OCI-LY7 (cell line): Measurements from ENCODE around the gene CGAS. TPM values are rescaled to one million over a fixed set of nuclear protein-coding genes. Genes with fewer than 3 reads are reported as not detected.

Source experiments
- BruUV-seq: library from RNA; stranded (reverse); fragments of 400-500 nt; replicated peaks from 2 replicates; lab custom pipeline; 2021; lab: Mats Ljungman, UMichigan
- CTCF ChIA-PET: fragments of 300-600 bp; sonication (Branson Sonifier 250); formaldehyde crosslinking; loops from one replicate; lab custom pipeline; 2022; ENCODE audit warnings: antibody characterized with exemption; ENCODE audit not compliant: unreplicated experiment; lab: Charles Lee
- POLR2A ChIA-PET: fragments of 300-600 bp; sonication (Branson Sonifier 250); formaldehyde crosslinking; loops from one replicate; lab custom pipeline; 2022; ENCODE audit warnings: antibody characterized with exemption; lab: Charles Lee
- DNase-seq: peaks from one replicate; pipeline ENCODE4 v3.0.0-alpha.2; 2015; ENCODE audit warnings: low spot score
- H2AFZ ChIP-seq: fragments of 200-600 bp; sonication (generic), shearing (Covaris generic); 2 replicates; pipeline ENCODE4 v1.6.1; 2014; ENCODE audit warnings: mild to moderate bottlenecking, antibody characterized with exemption, low read length, moderate library complexity
- H3K27ac ChIP-seq: fragments of 200-600 bp; sonication (generic); 2 replicates; pipeline ENCODE4 v1.5.1; 2014; ENCODE audit warnings: mixed run types, low read depth, mild to moderate bottlenecking, moderate library complexity, low read length, inconsistent platforms; ENCODE audit not compliant: poor library complexity, severe bottlenecking
- H3K36me3 ChIP-seq: fragments of 200-600 bp; sonication (generic); 2 replicates; pipeline ENCODE4 v1.6.1; 2014; ENCODE audit warnings: mild to moderate bottlenecking, antibody characterized with exemption, low read length, moderate library complexity, mixed read lengths; ENCODE audit not compliant: insufficient read depth
- H3K4me1 ChIP-seq: fragments of 200-600 bp; sonication (generic); 2 replicates; pipeline ENCODE4 v1.5.1; 2014; ENCODE audit warnings: mild to moderate bottlenecking, low read length; ENCODE audit not compliant: insufficient read depth, poor library complexity, severe bottlenecking
- H3K4me2 ChIP-seq: fragments of 200-600 bp; sonication (generic); 2 replicates; pipeline ENCODE4 v1.6.1; 2014; ENCODE audit warnings: mild to moderate bottlenecking, low read length
- H3K4me3 ChIP-seq: fragments of 200-600 bp; sonication (generic); 2 replicates; pipeline ENCODE4 v1.5.1; 2014; ENCODE audit warnings: mild to moderate bottlenecking, low read depth, low read length; ENCODE audit not compliant: poor library complexity, severe bottlenecking
- H3K79me2 ChIP-seq: fragments of 200-600 bp; sonication (generic); 2 replicates; pipeline ENCODE4 v1.6.1; 2016; ENCODE audit warnings: low read depth, mild to moderate bottlenecking, low read length, moderate library complexity, mixed read lengths; ENCODE audit not compliant: insufficient read depth
- H3K9me2 ChIP-seq: fragments of 200-600 bp; sonication (generic); 2 replicates; pipeline ENCODE4 v1.6.1; 2016; ENCODE audit warnings: mild to moderate bottlenecking, low read length, mixed read lengths; ENCODE audit not compliant: insufficient read depth
- H3K9me3 ChIP-seq: fragments of 200-600 bp; sonication (generic); 2 replicates; pipeline ENCODE4 v1.6.1; 2014; ENCODE audit warnings: mild to moderate bottlenecking, mixed run types, low read length, mixed read lengths
- H4K20me1 ChIP-seq: fragments of 200-600 bp; sonication (generic); 2 replicates; pipeline ENCODE4 v1.6.1; 2014; ENCODE audit warnings: mild to moderate bottlenecking, antibody characterized with exemption, low read length, moderate library complexity, mixed read lengths; ENCODE audit not compliant: insufficient read depth
- CTCF ChIP-seq: fragments of 200-600 bp; sonication (generic); conservative IDR thresholded peaks from 2 replicates; pipeline ENCODE4 v1.5.1; 2014; ENCODE audit warnings: mild to moderate bottlenecking, antibody characterized with exemption, low read length, moderate library complexity, mixed read lengths
- EZH2phosphoT487 ChIP-seq: fragments of 200-600 bp; sonication (generic); IDR thresholded peaks from 2 replicates; pipeline ENCODE4 v1.6.1; 2018; ENCODE audit warnings: low read depth, borderline replicate concordance, mild to moderate bottlenecking, mixed run types, antibody characterized with exemption, low read length, moderate library complexity, mixed read lengths
- intact Hi-C: fragments of 100-400 bp; cut with micrococcal nuclease; formaldehyde crosslinking; loops from one replicate; pipeline ENCODE4 v1.10.0; 2022; ENCODE audit not compliant: unreplicated experiment
- total RNA-seq, 2 experiments: library from RNA; depleted of rRNA in 1 of 2; stranded (reverse); fragments of >200 nt in 1 of 2; shearing (Covaris generic) in 1 of 2; gene quantifications; 2 replicates each; pipeline ENCODE4 v1.2.3, GENCODE V29; 2014 to 2022

Gene CGAS
- total RNA-seq, 2 experiments from 2014 or later: 0.40 to 1.3 TPM

GRCh38 chr6:73418081-73418741 lies 33.9 kb downstream of the CGAS start:
- no peak overlapping the region for H2AFZ ChIP-seq
- no peak for DNase-seq
- no peak overlapping the region for H3K27ac ChIP-seq
- no TSS peak for BruUV-seq
- H3K4me1 ChIP-seq: no peaks in the 10 kb centered on the region
- H4K20me1 ChIP-seq: no peaks in the 10 kb centered on the region
- H3K9me3 ChIP-seq: 0 out of 2 replicates have a peak, but pooled peaks cover under 1% of the 10 kb centered on the region
- CTCF ChIA-PET: no interaction called here
- no peak overlapping the region for H3K4me3 ChIP-seq
- H3K4me2 ChIP-seq: no peak overlapping the region
- intact Hi-C loops: no loop called here
- H3K36me3 ChIP-seq: no peaks in the 10 kb centered on the region
- POLR2A ChIA-PET: interaction anchor here (0.7 to 1.1 kb wide), 2 partner anchors 19 to 24 kb away, joined by 4 read pairs; no protein-coding TSS in a partner anchor
- no peaks in the 10 kb centered on the region for H3K79me2 ChIP-seq
- no peaks in the 10 kb centered on the region for H3K9me2 ChIP-seq
- TF ChIP-seq EZH2phosphoT487: no peak
- no peak for TF ChIP-seq CTCF

- Histone ChIP-seq H3K4me1 (no peaks in the 10 kb centered on the region), H4K20me1 (no peaks in the 10 kb centered on the region), H3K27ac (no peak overlapping the region), H3K9me3 (no peaks in the 10 kb centered on the region), H2AFZ (no peak overlapping the region), H3K4me2 (no peak overlapping the region), H3K79me2 (no peaks in the 10 kb centered on the region), H3K4me3 (no peak overlapping the region), H3K36me3 (no peaks in the 10 kb centered on the region), H3K9me2 (no peaks in the 10 kb centered on the region)
- CTCF ChIA-PET: interaction anchor here (0.6 kb wide), 1 partner anchor 18 kb away, joined by 3 read pairs; no protein-coding TSS in a partner anchor
- no peak for TF ChIP-seq EZH2phosphoT487
- intact Hi-C loops: no loop called here
- DNase-seq: no peak
- POLR2A ChIA-PET: no interaction called here
- no TSS peak for BruUV-seq
Observed at GRCh38 chr6:73413102-73413501, 39.0 kb downstream of the CGAS start.

- no peak for DNase-seq
- Histone ChIP-seq H3K9me3 (no peaks in the 10 kb centered on the region), H2AFZ (no peak overlapping the region), H3K9me2 (no peaks in the 10 kb centered on the region), H3K4me1 (no peaks in the 10 kb centered on the region), H3K36me3 (no peaks in the 10 kb centered on the region), H3K27ac (no peak overlapping the region), H3K79me2 (no peaks in the 10 kb centered on the region), H4K20me1 (no peaks in the 10 kb centered on the region), H3K4me3 (no peak overlapping the region), H3K4me2 (no peak overlapping the region)
- intact Hi-C loops: no loop called here
- TF ChIP-seq CTCF (no peak), EZH2phosphoT487 (no peak)
- ChIA-PET POLR2A (interaction anchor here (0.7 to 1.6 kb wide), 2 partner anchors 10 to 19 kb away, joined by 3 read pairs; no protein-coding TSS in a partner anchor), CTCF (no interaction called here)
- no TSS peak for BruUV-seq
Observed at GRCh38 chr6:73409395-73409794, 42.7 kb downstream of the CGAS start.
